Measurements from ENCODE around the gene GALNT2.

GALNT2 gene

DNA sequence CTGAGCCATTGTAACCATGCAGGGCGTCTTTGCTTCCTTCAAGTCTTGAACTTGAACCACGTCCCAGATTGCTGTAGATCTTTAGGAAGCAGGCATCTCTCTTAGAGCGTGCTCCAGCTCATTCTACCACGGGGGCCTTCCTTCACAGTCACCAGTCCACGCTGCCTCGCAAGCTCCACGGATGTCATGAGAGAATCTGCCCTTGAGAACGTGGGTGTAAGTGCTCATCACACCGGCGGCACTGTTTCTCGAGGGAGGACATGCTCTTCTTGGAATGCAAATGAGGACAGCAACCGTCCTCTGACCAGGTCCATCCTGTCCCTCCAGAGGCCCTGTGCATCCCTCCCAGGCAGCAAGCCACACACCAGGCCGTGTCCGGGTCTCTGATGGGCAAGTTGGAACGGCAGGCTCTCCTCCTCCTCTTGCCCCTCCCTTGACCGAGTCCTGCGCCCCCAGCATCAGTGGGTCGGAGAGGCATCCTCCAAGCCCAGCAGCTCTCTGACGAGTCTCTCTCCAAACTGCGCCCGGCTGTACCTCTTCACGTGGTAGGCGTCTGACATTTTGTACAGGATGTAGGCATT, 256.0 kb downstream of the GALNT2 start:
- no peak for DNase-seq (ENCODE audit: low read depth)

- no peak for DNase-seq (ENCODE audit: low read depth)
Observed at GRCh38 chr1:230323686-230324085, 256.6 kb downstream of the GALNT2 start.

GRCh38 chr1:230326971-230327891, 260.2 kb downstream of the GALNT2 start:
- no peak for DNase-seq (ENCODE audit: low read depth)

DNA sequence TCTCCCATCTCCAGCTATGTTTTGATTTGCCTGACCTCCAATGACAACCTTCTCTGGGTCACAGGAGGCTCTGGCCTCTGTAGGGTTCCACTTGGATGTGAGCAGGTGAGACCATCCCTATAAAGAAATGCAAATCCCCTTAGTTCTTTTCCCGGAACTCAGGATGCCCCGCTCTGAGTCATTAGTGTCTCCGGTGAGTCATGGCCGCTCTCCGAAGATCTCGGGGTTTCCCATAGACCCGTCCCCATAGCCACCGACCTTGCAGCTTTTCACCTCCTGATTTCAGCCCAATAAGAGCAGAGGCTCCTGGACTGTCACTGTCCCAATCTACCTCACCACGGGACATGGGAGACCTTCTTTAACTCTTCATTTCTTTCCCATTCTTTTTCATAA, 260.9 kb downstream of the GALNT2 start:
- DNase-seq (ENCODE audit: low read depth) = no peak

GRCh38 chr1:230328342-230329015, 261.4 kb downstream of the GALNT2 start:
- DNase-seq (ENCODE audit: low read depth) = no peak

GRCh38 chr1:230330157-230330556, 263.1 kb downstream of the GALNT2 start:
- no peak for DNase-seq (ENCODE audit: low read depth)
